Measurements from ENCODE around the gene TOB1. TPM values are rescaled to one million over a fixed set of nuclear protein-coding genes. Genes with fewer than 3 reads are reported as not detected.

Gene TOB1
- polyA plus RNA-seq, 1 of the 3 experiments (the other 2 are of a cell fraction), result 19.3 TPM

GRCh38 chr17:50866261-50866949 lies at the start of gene TOB1 (continued):
- TF ChIP-seq POLR2AphosphoS5 (IDR thresholded peaks at IDR 0.05; ENCODE audit: low read depth, low read length) (peak; percentile 100), PBX3 (IDR thresholded peaks at IDR 0.05) (peak; percentile 26), TAF1 (IDR thresholded peaks at IDR 0.05; ENCODE audit: borderline replicate concordance, low read depth, low read length) (peak; percentile 100), ZBTB33 (IDR thresholded peaks at IDR 0.05; ENCODE audit: borderline replicate concordance, low read depth) (0 out of 2 replicates have a peak, but pooled peaks have one; percentile 51), NFIC (IDR thresholded peaks at IDR 0.05; ENCODE audit: borderline replicate concordance) (no peak; the same call in 1 of the 2 replicates), FOXM1 (IDR thresholded peaks at IDR 0.05; ENCODE audit: low read depth) (0 out of 2 replicates have a peak, but pooled peaks have one; percentile 49), GABPA (IDR thresholded peaks at IDR 0.05; ENCODE audit: low read depth) (peak; percentile 23; the same call in 1 of the 2 replicates), EZH2phosphoT487 (IDR thresholded peaks at IDR 0.05; ENCODE audit: borderline replicate concordance, low read depth) (no peak)

- ChIA-PET POLR2A (interaction anchor here (13.7 kb wide), 1 partner anchor 49 kb away, joined by 166 read pairs; the partner anchor contains the start of gene TOB1), CTCF (interaction anchor here (0.6 to 1.3 kb wide), 4 partner anchors 51 to 243 kb away, joined by 3 to 4 read pairs (median 3); no protein-coding TSS in a partner anchor)
- no peak overlapping the region for H3K4me2 ChIP-seq
- H3K36me3 ChIP-seq (replicated peaks in 1 of 2; ENCODE audit: control insufficient read depth in 1 of 2, insufficient read depth in 2 of 2, low read length in 1 of 2), result no peaks in the 10 kb centered on the region
- no peaks in the 10 kb centered on the region for H4K20me1 ChIP-seq (ENCODE audit: insufficient read depth)
- H3K27me3 ChIP-seq (ENCODE audit: insufficient read depth), result no peaks in the 10 kb centered on the region
- H3K9me3 ChIP-seq, result no peaks in the 10 kb centered on the region
- TF ChIP-seq RAD21 (IDR thresholded peaks at IDR 0.05; ENCODE audit: low read length), result no peak
- no peak for TF ChIP-seq FOXJ3 (CRISPR knock-in tag; IDR thresholded peaks at IDR 0.05)
- no peak for TF ChIP-seq NRF1 (IDR thresholded peaks at IDR 0.05; ENCODE audit: low read depth, low read length)
- TF ChIP-seq POLR2AphosphoS5 (IDR thresholded peaks at IDR 0.05; ENCODE audit: low read depth, low read length), result no peak
- no peak for TF ChIP-seq RXRA (IDR thresholded peaks at IDR 0.05; ENCODE audit: borderline replicate concordance, low read depth)
- no peak for TF ChIP-seq SIN3A (IDR thresholded peaks at IDR 0.05; ENCODE audit: borderline replicate concordance, low read depth, low read length)
- no peak for TF ChIP-seq EZH2phosphoT487 (IDR thresholded peaks at IDR 0.05; ENCODE audit: borderline replicate concordance, low read depth)
- TF ChIP-seq TAF1 (IDR thresholded peaks at IDR 0.05; ENCODE audit: borderline replicate concordance, low read depth, low read length), result no peak
- 94% methylated on average over 11 of the region's 11 CpGs for WGBS (ENCODE audit: low lambda C conversion rate)
- no peak for DNase-seq
- no peak overlapping the region for H2AFZ ChIP-seq (ENCODE audit: low read depth)
- H3K4me3 ChIP-seq (ENCODE audit: low read depth in 2 of 2, low read length in 1 of 2), result no peak overlapping the region
- no peaks in the 10 kb centered on the region for H3K79me2 ChIP-seq (ENCODE audit: insufficient read depth)
- peaks cover 11 to 24% of the 10 kb centered on the region in 2 experiments for H3K4me1 ChIP-seq (ENCODE audit: control insufficient read depth in 1 of 2, insufficient read depth in 2 of 2, low read depth in 1 of 2, low read length in 1 of 2)
- no peak overlapping the region for H3K9ac ChIP-seq
- H3K9me2 ChIP-seq, result no peaks in the 10 kb centered on the region
- no peak overlapping the region for H3K27ac ChIP-seq (ENCODE audit: low read depth in 2 of 2, low read length in 1 of 2)
- H3F3A ChIP-seq (replicated peaks; ENCODE audit: insufficient read depth), result peaks cover 6% of the 10 kb centered on the region
These were observed 48.4 kb upstream of the TOB1 start for GRCh38 chr17:50914505-50915063.
